BLaER1 treated with 17β-estradiol and CSF1 and Interleukin-3, amounts not matched to agents 10 nM and 100 nM (cell line): Measurements from ENCODE around the gene TPCN2.
A peak's percentile ranks its signal among the peaks of the same experiment; 100 is the strongest.

Experiments
- H3K27ac ChIP-seq, 11 experiments: shearing (Covaris generic); formaldehyde crosslinking; 2 replicates each; pipeline ENCODE4 v1.8.1; 2022
- H3K27me3 ChIP-seq, 11 experiments: shearing (Covaris generic); formaldehyde crosslinking; 2 replicates each; pipeline ENCODE4 v1.8.1; 2022
- H3K36me3 ChIP-seq, 11 experiments: shearing (Covaris generic); formaldehyde crosslinking; 2 replicates each; pipeline ENCODE4 v1.8.1; 2022
- H3K4me1 ChIP-seq, 10 experiments: shearing (Covaris generic); formaldehyde crosslinking; 2 replicates each; pipeline ENCODE4 v1.8.1; 2022
- H3K4me2 ChIP-seq, 11 experiments: shearing (Covaris generic); formaldehyde crosslinking; 2 replicates each; pipeline ENCODE4 v1.8.1; 2022
- H3K4me3 ChIP-seq, 10 experiments: shearing (Covaris generic); formaldehyde crosslinking; 2 replicates each; pipeline ENCODE4 v1.8.1; 2022
- H3K9ac ChIP-seq, 11 experiments: shearing (Covaris generic); formaldehyde crosslinking; 2 replicates each; pipeline ENCODE4 v1.8.1; 2022
- H3K9me3 ChIP-seq, 11 experiments: shearing (Covaris generic); formaldehyde crosslinking; replicated peaks in 1 of 11; 2 replicates each; pipeline ENCODE4 v1.8.1; 2022
- H4K20me1 ChIP-seq, 11 experiments: shearing (Covaris generic); formaldehyde crosslinking; 2 replicates each; pipeline ENCODE4 v1.8.1; 2022
- Cebpa-rat ChIP-seq, 11 experiments: shearing (Covaris generic); IDR thresholded peaks; 2 replicates each; pipeline ENCODE4 v1.8.1; 2022

Gene TPCN2

GRCh38 chr11:69102732-69103615, 54.2 kb downstream of the TPCN2 start:
- Histone ChIP-seq H3K4me2 (no peak overlapping the region), H3K27me3 (peaks cover 4 to 36% (median 17%) of the 10 kb centered on the region in 11 experiments; a peak in 12 of 22 replicates), H3K4me3 (no peak overlapping the region), H3K9ac (no peak overlapping the region), H3K9me3 (peaks cover 0 to 11% (median 8%) of the 10 kb centered on the region in 11 experiments; a peak in 14 of 22 replicates), H3K27ac (no peak overlapping the region), H3K36me3 (no peaks in the 10 kb centered on the region), H4K20me1 (peaks cover 25 to 87% (median 49%) of the 10 kb centered on the region in 11 experiments; a peak in 18 of 22 replicates), H3K4me1 (peaks cover 10 to 32% (median 27%) of the 10 kb centered on the region in 10 experiments; a peak in 18 of 20 replicates)
- no peak for TF ChIP-seq Cebpa-rat (IDR thresholded peaks at IDR 0.05)

- Histone ChIP-seq H3K27ac (no peak overlapping the region), H3K4me1 (peaks cover 10 to 27% (median 22%) of the 10 kb centered on the region in 10 experiments; a peak in 18 of 20 replicates), H3K4me2 (no peak overlapping the region), H3K9me3 (peaks cover 0 to 16% (median 8%) of the 10 kb centered on the region in 11 experiments; a peak in 14 of 22 replicates), H3K4me3 (no peak overlapping the region), H3K27me3 (peaks cover 4 to 30% (median 17%) of the 10 kb centered on the region in 11 experiments; a peak in 12 of 22 replicates), H3K36me3 (no peaks in the 10 kb centered on the region; a peak in 1 of 22 replicates), H3K9ac (no peak overlapping the region), H4K20me1 (peaks cover 16 to 73% (median 43%) of the 10 kb centered on the region in 11 experiments; a peak in 18 of 22 replicates)
- no peak for TF ChIP-seq Cebpa-rat (IDR thresholded peaks at IDR 0.05)
Observed at GRCh38 chr11:69104212-69104855, 55.6 kb downstream of the TPCN2 start.

GRCh38 chr11:69104856-69105395, 56.2 kb downstream of the TPCN2 start:
- Histone ChIP-seq H3K27ac (no peak overlapping the region), H3K4me2 (no peak overlapping the region; a peak in 1 of 22 replicates)
- TF ChIP-seq Cebpa-rat (IDR thresholded peaks at IDR 0.05), result no peak

GRCh38 chr11:69105461-69106030, 56.8 kb downstream of the TPCN2 start:
- Histone ChIP-seq H3K4me2 (peak overlapping the region in 7 of 11 experiments; percentile 15 to 62 (median 43); a peak in 10 of 22 replicates), H3K27ac (no peak overlapping the region), H3K9ac (peak overlapping the region in 1 of 11 experiments; percentile 38; a peak in 1 of 22 replicates), H3K9me3 (peaks cover 0 to 23% (median 12%) of the 10 kb centered on the region in 11 experiments; a peak in 15 of 22 replicates), H3K36me3 (no peaks in the 10 kb centered on the region; a peak in 1 of 22 replicates), H3K4me1 (peaks cover 10 to 24% (median 19%) of the 10 kb centered on the region in 10 experiments; a peak in 18 of 20 replicates), H3K4me3 (no peak overlapping the region), H3K27me3 (peaks cover 4 to 25% (median 17%) of the 10 kb centered on the region in 11 experiments; a peak in 11 of 22 replicates), H4K20me1 (peaks cover 7 to 61% (median 32%) of the 10 kb centered on the region in 11 experiments; a peak in 17 of 22 replicates)
- no peak for TF ChIP-seq Cebpa-rat (IDR thresholded peaks at IDR 0.05)

More at GRCh38 chr11:69104856-69105395, 56.2 kb downstream of the TPCN2 start:
- H3K4me1 ChIP-seq, result peaks cover 10 to 24% (median 19%) of the 10 kb centered on the region in 10 experiments; a peak in 18 of 20 replicates
- peaks cover 0 to 19% (median 10%) of the 10 kb centered on the region in 11 experiments; a peak in 15 of 22 replicates for H3K9me3 ChIP-seq
- peaks cover 4 to 25% (median 17%) of the 10 kb centered on the region in 11 experiments; a peak in 11 of 22 replicates for H3K27me3 ChIP-seq
- no peak overlapping the region for H3K4me3 ChIP-seq
- H3K9ac ChIP-seq, result no peak overlapping the region
- peaks cover 10 to 67% (median 37%) of the 10 kb centered on the region in 11 experiments; a peak in 17 of 22 replicates for H4K20me1 ChIP-seq
- H3K36me3 ChIP-seq, result no peaks in the 10 kb centered on the region; a peak in 1 of 22 replicates

- Histone ChIP-seq H3K4me2 (peak overlapping the region; percentile 15 to 63 (median 43); a peak in 21 of 22 replicates), H3K9me3 (peaks cover 0 to 23% (median 12%) of the 10 kb centered on the region in 11 experiments; a peak in 15 of 22 replicates), H4K20me1 (peaks cover under 1 to 54% (median 25%) of the 10 kb centered on the region in 11 experiments; a peak in 15 of 22 replicates), H3K4me1 (peaks cover 10 to 24% (median 19%) of the 10 kb centered on the region in 10 experiments; a peak in 18 of 20 replicates), H3K4me3 (no peak overlapping the region), H3K36me3 (no peaks in the 10 kb centered on the region; a peak in 1 of 22 replicates), H3K9ac (peak overlapping the region in 1 of 11 experiments; percentile 38; a peak in 1 of 22 replicates), H3K27ac (no peak overlapping the region), H3K27me3 (peaks cover 4 to 25% (median 17%) of the 10 kb centered on the region in 11 experiments; a peak in 11 of 22 replicates)
- TF ChIP-seq Cebpa-rat (IDR thresholded peaks at IDR 0.05), result no peak
Observed at GRCh38 chr11:69106031-69106811, 57.5 kb downstream of the TPCN2 start.

GRCh38 chr11:69107413-69107812, 58.7 kb downstream of the TPCN2 start:
- H3K4me2 ChIP-seq, result peak overlapping the region in 4 of 11 experiments; percentile 58 to 63 (median 62); a peak in 7 of 22 replicates
- no peak overlapping the region for H3K9ac ChIP-seq
- no peak overlapping the region for H3K4me3 ChIP-seq
- TF ChIP-seq Cebpa-rat (IDR thresholded peaks at IDR 0.05), result no peak
- H3K27me3 ChIP-seq, result peaks cover 4 to 25% (median 17%) of the 10 kb centered on the region in 11 experiments; a peak in 11 of 22 replicates
- H3K4me1 ChIP-seq, result peaks cover 10 to 22% (median 18%) of the 10 kb centered on the region in 10 experiments; a peak in 18 of 20 replicates
- H3K36me3 ChIP-seq, result no peaks in the 10 kb centered on the region; a peak in 1 of 22 replicates
- peaks cover 0 to 23% (median 12%) of the 10 kb centered on the region in 11 experiments; a peak in 15 of 22 replicates for H3K9me3 ChIP-seq
- H4K20me1 ChIP-seq, result peaks cover 0 to 42% (median 14%) of the 10 kb centered on the region in 11 experiments; a peak in 13 of 22 replicates
- no peak overlapping the region for H3K27ac ChIP-seq

GRCh38 chr11:69108030-69108429, 59.3 kb downstream of the TPCN2 start:
- Histone ChIP-seq H3K9ac (no peak overlapping the region), H3K4me2 (no peak overlapping the region), H3K4me3 (no peak overlapping the region), H3K4me1 (peaks cover 10 to 22% (median 18%) of the 10 kb centered on the region in 10 experiments; a peak in 18 of 20 replicates), H4K20me1 (peaks cover 0 to 36% (median 10%) of the 10 kb centered on the region in 11 experiments; a peak in 11 of 22 replicates), H3K27me3 (peaks cover 4 to 25% (median 17%) of the 10 kb centered on the region in 11 experiments; a peak in 11 of 22 replicates), H3K9me3 (peaks cover 0 to 23% (median 12%) of the 10 kb centered on the region in 11 experiments; a peak in 15 of 22 replicates), H3K27ac (no peak overlapping the region), H3K36me3 (no peaks in the 10 kb centered on the region; a peak in 1 of 22 replicates)
- no peak for TF ChIP-seq Cebpa-rat (IDR thresholded peaks at IDR 0.05)
